Inflammatory macrophage treated with lipopolysaccharide for 1 hour (primary cell): ENCODE data around the gene CNDP2.

Experiments used
- DNase-seq, 2 donors: peaks; one replicate each; pipeline ENCODE4 v3.0.0-alpha.2; 2020 to 2022

CNDP2 gene

DNA sequence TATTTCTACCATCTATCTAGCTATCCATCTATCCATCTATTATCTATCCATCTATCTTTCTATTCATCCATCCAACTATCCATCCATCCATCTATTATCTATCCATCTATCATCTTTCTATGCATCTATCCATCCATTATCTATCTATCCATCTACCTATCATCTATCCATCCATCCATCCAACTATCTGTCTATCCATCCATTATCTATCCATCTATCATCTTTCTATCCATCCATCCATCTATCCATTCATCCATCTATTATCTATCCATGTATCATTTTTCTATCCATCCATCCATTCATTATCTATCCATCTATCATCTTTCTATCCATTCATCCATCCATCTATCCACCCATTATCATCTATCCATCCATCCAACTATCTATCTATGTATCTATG is 76.9 kb downstream of the CNDP2 start:
- no peak for DNase-seq
